Ureter (tissue), 1 donor: ENCODE data around the gene CHD9. TPM values are rescaled to one million over a fixed set of nuclear protein-coding genes. Genes with fewer than 3 reads are reported as not detected.
"Not testable (repeated sequence)": the region's sequence is repeated elsewhere in the genome, so short reads cannot be mapped to it uniquely, and the experiment has no call there.

Source experiments
- DNase-seq: peaks from one replicate; pipeline ENCODE4 v3.0.0-alpha.2; 2020; ENCODE audit warnings: low spot score
- total RNA-seq: library from RNA; stranded (reverse); gene quantifications from one replicate; pipeline ENCODE4 v1.2.4, GENCODE V29; 2023
- donor health status: DM: yes; HTN: yes; CAD: no.

The CHD9 gene
- total RNA-seq, 1 donor from 2014 or later = 135 TPM

GRCh38 chr16:53202398-53202797, 147.6 kb downstream of the CHD9 start:
- no peak for DNase-seq

- DNase-seq = no peak
Measured at GRCh38 chr16:53207810-53208752, 153.3 kb downstream of the CHD9 start.

- DNase-seq = no peak
Measured at GRCh38 chr16:53209429-53209828, 154.6 kb downstream of the CHD9 start.

- no peak for DNase-seq
Measured at GRCh38 chr16:53209877-53210276, 155.1 kb downstream of the CHD9 start.

GRCh38 chr16:53211253-53211652, 156.5 kb downstream of the CHD9 start:
- no peak for DNase-seq

- no peak for DNase-seq
Measured at GRCh38 chr16:53212893-53213223, 158.1 kb downstream of the CHD9 start.

GRCh38 chr16:53213542-53213941, 158.8 kb downstream of the CHD9 start:
- DNase-seq = no peak

GRCh38 chr16:53216798-53217197, 162.0 kb downstream of the CHD9 start:
- no peak for DNase-seq

- DNase-seq = no peak
Measured at GRCh38 chr16:53219371-53219770, 164.6 kb downstream of the CHD9 start.

- no peak for DNase-seq
Measured at GRCh38 chr16:53219795-53220454, 165.1 kb downstream of the CHD9 start.

GRCh38 chr16:53220585-53220984, 165.8 kb downstream of the CHD9 start:
- no peak for DNase-seq

- DNase-seq = no peak
Measured at GRCh38 chr16:53224951-53225533, 170.3 kb downstream of the CHD9 start.

GRCh38 chr16:53232826-53233529, 178.2 kb downstream of the CHD9 start:
- DNase-seq = no peak

GRCh38 chr16:53234836-53235235, 180.0 kb downstream of the CHD9 start:
- DNase-seq = no peak

GRCh38 chr16:53235851-53236250, 181.1 kb downstream of the CHD9 start:
- DNase-seq = no peak

GRCh38 chr16:53249331-53249730, 194.5 kb downstream of the CHD9 start:
- DNase-seq = no peak

- DNase-seq = no peak
Measured at GRCh38 chr16:53257001-53257400, 202.2 kb downstream of the CHD9 start.

- no peak for DNase-seq
Measured at GRCh38 chr16:53258809-53259208, 204.0 kb downstream of the CHD9 start.

GRCh38 chr16:53261276-53261675, 206.5 kb downstream of the CHD9 start:
- no peak for DNase-seq

GRCh38 chr16:53262645-53263044, 207.9 kb downstream of the CHD9 start:
- no peak for DNase-seq

GRCh38 chr16:53266156-53266555, 211.4 kb downstream of the CHD9 start:
- no peak for DNase-seq

GRCh38 chr16:53278498-53278897, 223.7 kb downstream of the CHD9 start:
- not testable (repeated sequence) for DNase-seq
